Stimulated activated memory B cell treated with anti-CD40 and anti-IgM and Interleukin-4, amounts not matched to agents 10 μg/mL and 1 μg/mL and 100 μg/mL, for 72 hours (primary cell): Measurements from ENCODE around the gene TIAL1.

Experiments used
- ATAC-seq: fragments of 150-1000 bp; cut with Tn5 transposase; 2 replicates; pipeline ENCODE4 v1.10.0; 2021
- H3K27ac Mint-ChIP-seq: one replicate; pipeline ENCODE4 v1.8.0; 2022; ENCODE audit warnings: mild to moderate bottlenecking, mixed read lengths
- H3K27me3 Mint-ChIP-seq: one replicate; pipeline ENCODE4 v1.8.0; 2022; ENCODE audit warnings: mixed read lengths
- H3K36me3 Mint-ChIP-seq: one replicate; pipeline ENCODE4 v1.8.0; 2022; ENCODE audit warnings: mixed read lengths
- H3K4me1 Mint-ChIP-seq: one replicate; pipeline ENCODE4 v1.8.0; 2022; ENCODE audit warnings: mixed read lengths
- H3K4me3 Mint-ChIP-seq: one replicate; pipeline ENCODE4 v1.8.0; 2022; ENCODE audit warnings: mild to moderate bottlenecking, moderate library complexity, mixed read lengths
- H3K9me3 Mint-ChIP-seq: one replicate; pipeline ENCODE4 v1.8.0; 2022; ENCODE audit warnings: mixed read lengths

TIAL1 gene

GRCh38 chr10:119596537-119597404, at the start of gene TIAL1:
Gene TIAL1 (minus strand): TSS chr10:119596964. CDS start chr10:119596465, 499 bp downstream.
- peak; percentile 93 for ATAC-seq
- Mint-ChIP-seq H3K36me3 (peaks cover 33% of the 10 kb centered on the region), H3K4me1 (peaks cover 46% of the 10 kb centered on the region), H3K4me3 (peak within 1 kb of the TSS; percentile 97), H3K27me3 (no peaks in the 10 kb centered on the region), H3K27ac (peak within 1 kb of the TSS; percentile 83), H3K9me3 (no peaks in the 10 kb centered on the region)

- H3K4me1 Mint-ChIP-seq: peaks cover under 1% of the 10 kb centered on the region
- H3K4me3 Mint-ChIP-seq: no peak overlapping the region
- H3K27me3 Mint-ChIP-seq: no peaks in the 10 kb centered on the region
- no peaks in the 10 kb centered on the region for H3K36me3 Mint-ChIP-seq
- ATAC-seq: no peak
- H3K27ac Mint-ChIP-seq: no peak overlapping the region
- peaks cover 3% of the 10 kb centered on the region for H3K9me3 Mint-ChIP-seq
Observed at GRCh38 chr10:119644994-119645393, 48.2 kb upstream of the TIAL1 start.

GRCh38 chr10:119644205-119644814, 47.5 kb upstream of the TIAL1 start:
- no peak overlapping the region for H3K27ac Mint-ChIP-seq
- peaks cover 3% of the 10 kb centered on the region for H3K9me3 Mint-ChIP-seq
- no peaks in the 10 kb centered on the region for H3K27me3 Mint-ChIP-seq

GRCh38 chr10:119643306-119644204, 46.8 kb upstream of the TIAL1 start:
- no peaks in the 10 kb centered on the region for H3K4me1 Mint-ChIP-seq
- H3K36me3 Mint-ChIP-seq: no peaks in the 10 kb centered on the region
- H3K9me3 Mint-ChIP-seq: peaks cover 3% of the 10 kb centered on the region
- H3K27me3 Mint-ChIP-seq: no peaks in the 10 kb centered on the region
- H3K4me3 Mint-ChIP-seq: no peak overlapping the region
- no peak for ATAC-seq
- no peak overlapping the region for H3K27ac Mint-ChIP-seq

More at GRCh38 chr10:119644205-119644814, 47.5 kb upstream of the TIAL1 start:
- H3K4me3 Mint-ChIP-seq: no peak overlapping the region
- ATAC-seq: no peak
- no peaks in the 10 kb centered on the region for H3K4me1 Mint-ChIP-seq
- no peaks in the 10 kb centered on the region for H3K36me3 Mint-ChIP-seq

- Mint-ChIP-seq H3K27ac (no peak overlapping the region), H3K27me3 (no peaks in the 10 kb centered on the region), H3K4me3 (no peak overlapping the region), H3K9me3 (peaks cover 3% of the 10 kb centered on the region), H3K4me1 (no peaks in the 10 kb centered on the region), H3K36me3 (no peaks in the 10 kb centered on the region)
- ATAC-seq: no peak
Observed at GRCh38 chr10:119642556-119643111, 45.9 kb upstream of the TIAL1 start.

- H3K9me3 Mint-ChIP-seq: peaks cover 2% of the 10 kb centered on the region
- no peaks in the 10 kb centered on the region for H3K4me1 Mint-ChIP-seq
- no peak for ATAC-seq
- H3K27me3 Mint-ChIP-seq: no peaks in the 10 kb centered on the region
- no peak overlapping the region for H3K27ac Mint-ChIP-seq
- H3K4me3 Mint-ChIP-seq: no peak overlapping the region
- H3K36me3 Mint-ChIP-seq: no peaks in the 10 kb centered on the region
Observed at GRCh38 chr10:119640875-119641526, 44.2 kb upstream of the TIAL1 start.

GRCh38 chr10:119640384-119640783, 43.6 kb upstream of the TIAL1 start:
- Mint-ChIP-seq H3K4me3 (no peak overlapping the region), H3K27me3 (no peaks in the 10 kb centered on the region), H3K9me3 (no peaks in the 10 kb centered on the region), H3K27ac (no peak overlapping the region), H3K36me3 (no peaks in the 10 kb centered on the region), H3K4me1 (no peaks in the 10 kb centered on the region)
- ATAC-seq: no peak

GRCh38 chr10:119638982-119639381, 42.2 kb upstream of the TIAL1 start:
- Mint-ChIP-seq H3K27me3 (no peaks in the 10 kb centered on the region), H3K36me3 (no peaks in the 10 kb centered on the region), H3K4me3 (no peak overlapping the region), H3K4me1 (no peaks in the 10 kb centered on the region), H3K9me3 (no peaks in the 10 kb centered on the region), H3K27ac (no peak overlapping the region)
- ATAC-seq: no peak

GRCh38 chr10:119637631-119638030, 40.9 kb upstream of the TIAL1 start:
- H3K4me1 Mint-ChIP-seq: no peaks in the 10 kb centered on the region
- H3K36me3 Mint-ChIP-seq: no peaks in the 10 kb centered on the region
- H3K27me3 Mint-ChIP-seq: no peaks in the 10 kb centered on the region
- H3K4me3 Mint-ChIP-seq: no peak overlapping the region
- H3K27ac Mint-ChIP-seq: no peak overlapping the region
- H3K9me3 Mint-ChIP-seq: no peaks in the 10 kb centered on the region
- no peak for ATAC-seq

- no peak overlapping the region for H3K4me3 Mint-ChIP-seq
- H3K27me3 Mint-ChIP-seq: no peaks in the 10 kb centered on the region
- no peak overlapping the region for H3K27ac Mint-ChIP-seq
- no peaks in the 10 kb centered on the region for H3K9me3 Mint-ChIP-seq
- no peak for ATAC-seq
- H3K4me1 Mint-ChIP-seq: no peaks in the 10 kb centered on the region
- no peaks in the 10 kb centered on the region for H3K36me3 Mint-ChIP-seq
Observed at GRCh38 chr10:119634219-119634544, 37.4 kb upstream of the TIAL1 start.

GRCh38 chr10:119633538-119634218, 36.9 kb upstream of the TIAL1 start:
- Mint-ChIP-seq H3K36me3 (no peaks in the 10 kb centered on the region), H3K9me3 (no peaks in the 10 kb centered on the region), H3K4me3 (no peak overlapping the region), H3K4me1 (no peaks in the 10 kb centered on the region), H3K27me3 (no peaks in the 10 kb centered on the region), H3K27ac (no peak overlapping the region)
- ATAC-seq: no peak

GRCh38 chr10:119630300-119630699, 33.5 kb upstream of the TIAL1 start:
- Mint-ChIP-seq H3K27me3 (no peaks in the 10 kb centered on the region), H3K9me3 (no peaks in the 10 kb centered on the region), H3K27ac (no peak overlapping the region), H3K4me3 (no peak overlapping the region), H3K4me1 (no peaks in the 10 kb centered on the region), H3K36me3 (no peaks in the 10 kb centered on the region)
- ATAC-seq: no peak

- no peaks in the 10 kb centered on the region for H3K9me3 Mint-ChIP-seq
- no peak for ATAC-seq
- no peak overlapping the region for H3K4me3 Mint-ChIP-seq
- H3K4me1 Mint-ChIP-seq: no peaks in the 10 kb centered on the region
- no peaks in the 10 kb centered on the region for H3K27me3 Mint-ChIP-seq
- no peaks in the 10 kb centered on the region for H3K36me3 Mint-ChIP-seq
- no peak overlapping the region for H3K27ac Mint-ChIP-seq
Observed at GRCh38 chr10:119625570-119626280, 29.0 kb upstream of the TIAL1 start.

GRCh38 chr10:119621078-119621384, 24.3 kb upstream of the TIAL1 start:
- no peaks in the 10 kb centered on the region for H3K27me3 Mint-ChIP-seq
- H3K27ac Mint-ChIP-seq: no peak overlapping the region
- H3K9me3 Mint-ChIP-seq: no peaks in the 10 kb centered on the region
- peaks cover 4% of the 10 kb centered on the region for H3K4me1 Mint-ChIP-seq
- no peak for ATAC-seq
- H3K36me3 Mint-ChIP-seq: no peaks in the 10 kb centered on the region
- H3K4me3 Mint-ChIP-seq: no peak overlapping the region
